DLD1 (cell line): Measurements from ENCODE around the gene NASP.

ENCODE experiments used
- in situ Hi-C: cut with HindIII; loops from 2 replicates; pipeline ENCODE4 v1.10.0; 2017; ENCODE audit warnings: low sequenced_read_pairs

The NASP gene

DNA sequence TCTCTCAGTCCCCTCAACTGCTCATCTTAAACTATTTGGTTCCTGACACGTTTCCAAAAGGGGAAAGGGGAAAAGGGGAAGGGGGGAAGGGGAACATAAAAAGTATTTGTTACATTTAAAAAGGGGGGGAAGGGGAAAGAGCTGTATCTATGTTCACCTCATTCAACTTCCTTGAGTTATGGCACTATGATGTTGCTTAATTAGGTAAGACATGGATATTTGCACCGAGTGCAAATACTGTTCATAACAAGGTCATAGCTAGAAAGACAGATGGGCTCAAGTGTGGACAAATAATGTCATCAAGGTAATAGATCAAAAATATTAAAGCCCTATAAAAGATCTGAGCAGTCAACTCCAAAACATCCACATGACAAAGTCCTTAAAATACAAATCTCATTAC lies 76.5 kb downstream of the NASP start:
- in situ Hi-C loops, result no loop called here

DNA sequence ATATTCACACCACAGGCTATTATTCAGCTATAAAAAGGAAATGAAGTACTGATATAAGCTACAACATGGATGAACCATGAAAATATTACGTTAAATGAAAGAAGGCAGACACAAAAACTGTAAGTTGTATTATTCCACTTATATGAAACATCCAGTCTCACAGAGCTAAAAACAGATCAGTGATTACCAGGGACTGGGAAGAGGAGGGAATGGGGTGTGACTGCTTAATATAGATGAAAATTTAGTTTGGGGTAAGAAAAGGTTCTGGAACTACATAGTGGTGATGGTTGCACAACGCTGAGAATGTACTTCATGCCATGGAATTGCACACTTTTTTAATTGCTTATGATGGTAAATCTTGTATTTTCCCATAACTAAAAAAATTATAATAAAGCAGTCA lies 83.0 kb downstream of the NASP start:
- in situ Hi-C loops, result no loop called here

DNA sequence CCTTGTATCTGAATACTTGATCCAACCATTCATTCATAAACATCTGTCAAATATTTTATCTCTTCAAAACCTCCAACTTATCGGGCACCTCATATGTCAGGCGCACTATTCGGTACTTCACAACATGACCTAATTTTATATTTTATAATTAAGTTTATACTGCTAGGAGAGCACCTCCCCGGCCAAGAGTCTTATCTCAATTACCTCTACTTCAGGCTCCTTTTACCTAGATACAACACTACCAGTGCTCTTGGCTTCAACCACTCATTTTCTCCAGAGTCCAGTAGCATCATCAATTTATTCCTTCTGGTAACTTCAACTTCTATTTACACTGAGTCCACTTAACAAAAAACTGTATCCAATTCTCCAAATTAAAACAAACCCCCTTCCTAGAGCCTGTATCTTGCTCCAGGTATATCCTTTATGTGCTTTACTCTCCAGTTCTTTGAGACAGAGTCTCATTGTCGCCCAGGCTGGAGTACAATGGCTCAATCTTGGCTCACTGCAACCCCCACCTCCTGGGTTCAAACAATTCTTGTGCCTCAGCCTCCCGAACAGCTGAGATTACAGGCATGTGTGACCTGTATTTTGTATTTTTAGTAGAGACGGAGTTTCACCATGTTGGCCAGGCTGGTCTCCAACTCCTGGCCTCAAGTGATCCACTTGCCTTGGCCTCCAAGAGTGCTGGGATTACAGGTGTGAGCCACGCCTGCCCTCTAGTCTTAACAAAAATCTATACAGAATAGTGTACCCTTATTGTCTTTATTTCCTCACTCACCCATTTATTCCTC lies 83.7 kb downstream of the NASP start:
- in situ Hi-C loops, result no loop called here
